CD8-positive, alpha-beta memory T cell (primary cell): ENCODE results near the gene MRPL46. TPM values are rescaled to one million over a fixed set of nuclear protein-coding genes. Genes with fewer than 3 reads are reported as not detected.

Experiments
- CTCF ChIA-PET: fragments of 350-600 bp; sonication (Branson Sonifier 250); formaldehyde crosslinking; loops from one replicate; lab custom pipeline; 2021; ENCODE audit warnings: antibody characterized with exemption; lab: Charles Lee
- POLR2A ChIA-PET: fragments of 350-600 bp; sonication (Branson Sonifier 250); formaldehyde crosslinking; loops from one replicate; lab custom pipeline; 2021; ENCODE audit warnings: antibody characterized with exemption; lab: Charles Lee
- DNase-seq, 5 donors: peaks; one replicate each; pipeline versions ENCODE4 v3.0.0 to v3.0.0-alpha.2; 2020 to 2022; ENCODE audit warnings: mixed read lengths in 1 of 5
- H3K27ac ChIP-seq: one replicate; pipeline ENCODE4 v1.7.0; 2013; ENCODE audit warnings: low read depth, mild to moderate bottlenecking, low read length, moderate library complexity
- H3K27me3 ChIP-seq: 2 replicates; pipeline ENCODE4 v1.7.0; 2013; ENCODE audit warnings: low read length, mild to moderate bottlenecking; ENCODE audit not compliant: insufficient read depth, poor library complexity, severe bottlenecking
- H3K36me3 ChIP-seq: 2 replicates; pipeline ENCODE4 v1.7.0; 2013; ENCODE audit warnings: mild to moderate bottlenecking, low read length, moderate library complexity; ENCODE audit not compliant: insufficient read depth
- H3K4me1 ChIP-seq: 2 replicates; pipeline ENCODE4 v1.7.0; 2013; ENCODE audit warnings: mild to moderate bottlenecking, low read length, moderate library complexity; ENCODE audit not compliant: insufficient read depth
- H3K4me3 ChIP-seq: 2 replicates; pipeline ENCODE4 v1.7.0; 2013; ENCODE audit warnings: mild to moderate bottlenecking, low read length
- H3K9me3 ChIP-seq: 2 replicates; pipeline ENCODE4 v1.7.0; 2013; ENCODE audit warnings: mild to moderate bottlenecking, low read length
- H3K27ac Mint-ChIP-seq, 8 donors: one replicate each; pipeline ENCODE4 v1.8.0; 2020 to 2021; ENCODE audit warnings: mixed read lengths in 8 of 8, mild to moderate bottlenecking in 6 of 8, inconsistent platforms in 3 of 8, moderate library complexity in 3 of 8
- H3K27me3 Mint-ChIP-seq, 2 donors: one replicate each; pipeline ENCODE4 v1.8.0; 2020 to 2021; ENCODE audit warnings: mixed read lengths in 2 of 2, mild to moderate bottlenecking in 1 of 2, moderate library complexity in 1 of 2
- H3K36me3 Mint-ChIP-seq, 3 donors: one replicate each; pipeline ENCODE4 v1.8.0; 2020 to 2021; ENCODE audit warnings: mixed read lengths in 3 of 3, inconsistent platforms in 1 of 3, mild to moderate bottlenecking in 1 of 3
- H3K4me1 Mint-ChIP-seq, 3 donors: one replicate each; pipeline ENCODE4 v1.8.0; 2020 to 2021; ENCODE audit warnings: mixed read lengths in 3 of 3, inconsistent platforms in 1 of 3, mild to moderate bottlenecking in 1 of 3
- H3K4me3 Mint-ChIP-seq, 7 donors: one replicate each; pipeline ENCODE4 v1.8.0; 2020 to 2021; ENCODE audit warnings: mixed read lengths in 7 of 7, mild to moderate bottlenecking in 6 of 7, moderate library complexity in 4 of 7, inconsistent platforms in 2 of 7
- H3K9me3 Mint-ChIP-seq, 5 donors: one replicate each; pipeline ENCODE4 v1.8.0; 2020 to 2022; ENCODE audit warnings: mixed read lengths in 5 of 5, mild to moderate bottlenecking in 3 of 5, moderate library complexity in 2 of 5, inconsistent platforms in 1 of 5
- polyA plus RNA-seq: library from polyadenylated mRNA; unstranded; fragments of 300-500 nt; fragmentation: Illumina TruSeq; gene quantifications from one replicate; pipeline ENCODE4 v1.2.3, GENCODE V29; 2021
- total RNA-seq, 2 experiments: library from RNA; stranded (reverse); gene quantifications; one replicate each; pipeline ENCODE4 v1.2.3, GENCODE V29; 2021

Gene MRPL46
- total and polyA plus RNA-seq, 3 experiments from 2014 or later: 48.5 to 53.6 (median 51.2) TPM

DNA sequence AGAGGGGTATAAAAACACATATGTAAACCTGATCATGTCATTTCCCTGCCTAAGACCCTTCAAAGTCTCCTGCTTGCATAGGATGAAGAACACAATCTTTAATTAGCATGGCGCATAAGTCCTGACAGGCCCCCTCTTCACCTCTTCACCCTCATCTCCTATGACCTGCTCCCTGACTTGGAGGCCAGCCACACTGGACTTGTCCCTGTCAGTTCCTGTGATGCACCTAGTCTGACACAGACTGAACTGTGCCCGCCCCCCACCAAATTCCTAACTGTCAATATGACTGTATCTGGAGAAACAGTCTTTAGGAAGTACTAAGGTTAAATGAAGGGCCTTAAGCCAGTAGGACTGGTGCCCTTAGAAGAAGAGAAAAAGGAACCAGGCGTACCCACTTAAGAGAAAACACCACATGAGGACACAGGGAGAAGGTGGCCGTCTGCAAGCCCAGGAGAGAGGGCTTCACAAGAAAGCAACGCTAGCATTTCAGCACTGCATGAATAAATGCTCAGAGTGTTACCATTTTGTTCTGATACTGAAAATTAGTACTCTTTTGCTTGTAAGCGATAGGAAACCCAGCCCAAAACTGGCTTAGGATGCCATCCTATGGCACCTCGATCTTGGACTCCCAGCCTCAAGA lies 34.0 kb downstream of the MRPL46 start:
- no peaks in the 10 kb centered on the region for H3K36me3 Mint-ChIP-seq
- H3K27me3 ChIP-seq: no peaks in the 10 kb centered on the region
- H3K4me3 Mint-ChIP-seq: no peak overlapping the region
- no peak overlapping the region for H3K27ac Mint-ChIP-seq
- ChIA-PET CTCF (no interaction called here), POLR2A (no interaction called here)
- H3K27me3 Mint-ChIP-seq: peaks cover 3 to 35% of the 10 kb centered on the region in 2 donors
- H3K9me3 Mint-ChIP-seq: no peaks in the 10 kb centered on the region
- no peaks in the 10 kb centered on the region for H3K36me3 ChIP-seq
- H3K4me1 Mint-ChIP-seq: no peaks in the 10 kb centered on the region
- no peaks in the 10 kb centered on the region for H3K4me1 ChIP-seq
- H3K4me3 ChIP-seq: no peak overlapping the region
- no peaks in the 10 kb centered on the region for H3K9me3 ChIP-seq
- no peak overlapping the region for H3K27ac ChIP-seq
- DNase-seq: no peak

DNA sequence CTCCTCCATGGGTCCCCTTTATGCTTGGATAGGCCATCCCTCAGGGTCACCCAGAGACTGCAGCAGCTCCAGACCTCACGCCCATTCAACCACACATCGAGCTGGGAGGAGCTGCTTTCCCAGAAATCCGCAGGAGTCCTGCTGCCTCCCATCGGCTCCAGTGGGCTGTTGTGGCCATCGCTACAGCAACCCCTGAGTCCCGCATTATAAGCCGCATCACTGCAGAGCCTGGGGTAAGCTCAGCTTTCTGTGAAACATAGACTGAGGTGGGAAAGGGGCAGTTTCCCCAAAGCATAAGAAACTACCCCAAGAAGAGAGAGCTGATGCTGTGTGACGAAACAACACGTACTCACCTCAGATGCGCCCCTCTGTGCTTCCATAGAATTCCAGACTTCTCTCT lies 35.7 kb downstream of the MRPL46 start:
- no peak for DNase-seq
- ChIA-PET POLR2A (no interaction called here), CTCF (no interaction called here)
- no peaks in the 10 kb centered on the region for H3K4me1 Mint-ChIP-seq
- H3K27ac Mint-ChIP-seq: no peak overlapping the region
- no peak overlapping the region for H3K4me3 Mint-ChIP-seq
- no peak overlapping the region for H3K27ac ChIP-seq
- no peak overlapping the region for H3K4me3 ChIP-seq
- H3K27me3 ChIP-seq: no peaks in the 10 kb centered on the region
- H3K27me3 Mint-ChIP-seq: peaks cover 3 to 26% of the 10 kb centered on the region in 2 donors
- H3K36me3 ChIP-seq: no peaks in the 10 kb centered on the region
- H3K4me1 ChIP-seq: no peaks in the 10 kb centered on the region
- H3K9me3 Mint-ChIP-seq: no peaks in the 10 kb centered on the region
- no peaks in the 10 kb centered on the region for H3K9me3 ChIP-seq
- H3K36me3 Mint-ChIP-seq: no peaks in the 10 kb centered on the region

DNA sequence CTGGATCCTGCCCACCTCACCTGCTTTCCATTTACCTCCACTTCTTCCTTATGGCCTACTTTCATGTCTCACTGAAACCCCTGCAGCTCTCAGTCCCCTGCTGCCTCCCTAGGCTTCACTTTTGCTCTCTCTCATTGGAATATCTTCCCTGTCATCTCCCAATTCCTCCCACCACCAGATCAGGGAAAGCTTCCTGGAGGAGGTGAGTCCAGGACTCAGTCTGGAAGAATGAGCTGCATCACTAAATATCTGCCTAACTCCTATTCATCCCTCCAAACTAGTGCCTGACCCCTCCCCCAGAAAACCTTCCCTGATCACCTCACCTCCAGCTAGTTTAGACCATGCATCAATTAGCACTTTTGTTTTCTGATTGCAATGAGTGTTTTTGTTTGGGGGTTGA lies 37.1 kb downstream of the MRPL46 start:
- ChIA-PET CTCF (no interaction called here), POLR2A (no interaction called here)
- Mint-ChIP-seq H3K4me1 (no peaks in the 10 kb centered on the region), H3K27me3 (peaks cover 3 to 30% of the 10 kb centered on the region in 2 donors), H3K36me3 (no peaks in the 10 kb centered on the region), H3K9me3 (no peaks in the 10 kb centered on the region), H3K27ac (no peak overlapping the region), H3K4me3 (no peak overlapping the region)
- DNase-seq: no peak
- Histone ChIP-seq H3K27ac (no peak overlapping the region), H3K9me3 (no peaks in the 10 kb centered on the region), H3K4me1 (no peaks in the 10 kb centered on the region), H3K27me3 (no peaks in the 10 kb centered on the region), H3K36me3 (no peaks in the 10 kb centered on the region), H3K4me3 (no peak overlapping the region)

DNA sequence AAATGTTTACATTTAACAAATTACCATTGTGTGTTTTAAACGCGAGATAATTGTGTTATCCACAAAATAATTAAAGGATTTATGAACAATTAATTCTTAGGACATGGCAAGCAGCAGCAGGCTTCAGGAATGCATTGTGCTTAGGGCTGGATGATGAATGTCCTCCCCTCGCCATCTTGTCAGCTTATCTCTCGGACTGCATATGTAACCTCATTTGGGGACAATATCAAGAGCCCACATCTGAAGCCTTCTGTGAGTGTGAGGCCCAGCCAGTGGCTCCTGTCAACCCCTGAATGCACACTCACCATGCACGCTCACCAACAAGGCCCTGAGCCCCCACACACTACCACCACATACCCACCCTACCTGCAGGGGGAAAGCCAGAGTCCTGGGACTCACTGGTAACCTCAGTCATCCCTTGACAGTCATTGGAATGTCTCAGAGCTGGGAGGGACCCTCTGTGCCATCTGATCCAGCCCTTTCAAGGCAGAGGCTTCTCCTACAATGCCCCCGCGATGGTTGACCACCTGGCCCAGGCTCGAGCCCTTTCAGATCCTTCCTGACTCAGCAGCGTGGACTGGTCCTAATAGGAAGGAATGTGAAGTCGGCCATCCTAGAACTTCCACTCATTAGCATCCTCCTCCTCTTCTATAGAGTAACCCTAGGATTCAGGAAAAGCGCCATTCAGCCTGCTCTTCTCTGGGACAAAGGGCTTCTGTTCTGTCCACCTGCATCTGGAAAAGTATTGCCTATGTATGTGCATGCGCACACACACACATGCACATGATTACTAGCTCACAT lies 38.2 kb downstream of the MRPL46 start:
- H3K27ac Mint-ChIP-seq: peak overlapping the region in 1 of 8 donors; percentile 48
- H3K4me1 ChIP-seq: no peaks in the 10 kb centered on the region
- H3K4me3 ChIP-seq: no peak overlapping the region
- no peaks in the 10 kb centered on the region for H3K36me3 ChIP-seq
- H3K9me3 ChIP-seq: no peaks in the 10 kb centered on the region
- H3K27me3 Mint-ChIP-seq: peaks cover 8 to 30% of the 10 kb centered on the region in 2 donors
- H3K4me3 Mint-ChIP-seq: no peak overlapping the region
- CTCF ChIA-PET: no interaction called here
- H3K4me1 Mint-ChIP-seq: no peaks in the 10 kb centered on the region
- POLR2A ChIA-PET: no interaction called here
- no peaks in the 10 kb centered on the region for H3K27me3 ChIP-seq
- H3K36me3 Mint-ChIP-seq: no peaks in the 10 kb centered on the region
- H3K9me3 Mint-ChIP-seq: no peaks in the 10 kb centered on the region
- no peak overlapping the region for H3K27ac ChIP-seq
- no peak for DNase-seq

DNA sequence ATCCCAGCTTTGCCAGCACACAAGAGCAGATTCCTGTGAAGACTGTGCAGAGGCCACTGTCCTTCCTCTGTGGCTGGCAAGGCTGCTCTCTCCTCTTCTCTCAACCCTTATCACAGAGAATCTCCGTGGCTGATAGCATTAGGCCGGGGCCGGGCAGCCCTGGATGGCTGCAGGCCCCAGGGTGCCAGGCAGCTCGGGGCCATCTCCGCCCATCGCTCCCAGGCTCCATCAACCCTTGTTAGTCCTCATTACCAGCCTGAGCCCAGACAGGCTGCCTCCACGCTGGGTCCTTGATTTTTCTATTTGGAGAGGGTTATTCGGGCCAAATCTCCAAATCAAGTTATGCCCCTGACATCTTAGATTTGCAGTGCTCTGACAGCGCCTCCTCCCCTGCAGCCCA lies 39.1 kb downstream of the MRPL46 start:
- Histone ChIP-seq H3K9me3 (no peaks in the 10 kb centered on the region), H3K27ac (no peak overlapping the region), H3K4me3 (no peak overlapping the region), H3K27me3 (no peaks in the 10 kb centered on the region), H3K36me3 (no peaks in the 10 kb centered on the region), H3K4me1 (no peaks in the 10 kb centered on the region)
- no peaks in the 10 kb centered on the region for H3K4me1 Mint-ChIP-seq
- no peak overlapping the region for H3K4me3 Mint-ChIP-seq
- no peak overlapping the region for H3K27ac Mint-ChIP-seq
- ChIA-PET CTCF (no interaction called here), POLR2A (no interaction called here)
- H3K36me3 Mint-ChIP-seq: no peaks in the 10 kb centered on the region
- peaks cover 8 to 32% of the 10 kb centered on the region in 2 donors for H3K27me3 Mint-ChIP-seq
- DNase-seq: no peak
- H3K9me3 Mint-ChIP-seq: no peaks in the 10 kb centered on the region

DNA sequence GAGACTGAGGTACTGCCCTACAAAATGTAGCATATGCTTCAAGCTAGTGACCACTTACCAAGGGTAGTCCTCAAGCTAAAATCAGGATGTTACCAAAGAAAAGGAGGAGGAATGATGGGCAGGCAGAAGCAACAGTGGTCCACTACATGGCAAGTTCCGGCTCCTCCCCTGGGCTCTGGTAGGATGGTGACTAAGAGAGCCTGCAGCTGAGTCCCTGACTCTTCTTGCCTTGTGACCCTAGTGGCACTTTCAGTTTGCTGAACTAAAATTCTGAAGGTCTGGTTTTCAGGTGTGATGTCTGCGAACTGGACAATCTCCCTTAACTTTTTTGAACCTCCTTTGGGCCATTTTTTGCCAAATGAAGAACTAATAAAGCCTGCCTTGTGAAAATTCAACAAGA lies 40.9 kb downstream of the MRPL46 start:
- Mint-ChIP-seq H3K9me3 (no peaks in the 10 kb centered on the region), H3K4me1 (no peaks in the 10 kb centered on the region), H3K36me3 (no peaks in the 10 kb centered on the region), H3K4me3 (no peak overlapping the region), H3K27ac (no peak overlapping the region), H3K27me3 (peaks cover 11 to 36% of the 10 kb centered on the region in 2 donors)
- no peaks in the 10 kb centered on the region for H3K9me3 ChIP-seq
- no peak for DNase-seq
- H3K27me3 ChIP-seq: no peaks in the 10 kb centered on the region
- H3K4me1 ChIP-seq: no peaks in the 10 kb centered on the region
- no peak overlapping the region for H3K4me3 ChIP-seq
- ChIA-PET POLR2A (no interaction called here), CTCF (no interaction called here)
- H3K36me3 ChIP-seq: no peaks in the 10 kb centered on the region
- H3K27ac ChIP-seq: no peak overlapping the region

DNA sequence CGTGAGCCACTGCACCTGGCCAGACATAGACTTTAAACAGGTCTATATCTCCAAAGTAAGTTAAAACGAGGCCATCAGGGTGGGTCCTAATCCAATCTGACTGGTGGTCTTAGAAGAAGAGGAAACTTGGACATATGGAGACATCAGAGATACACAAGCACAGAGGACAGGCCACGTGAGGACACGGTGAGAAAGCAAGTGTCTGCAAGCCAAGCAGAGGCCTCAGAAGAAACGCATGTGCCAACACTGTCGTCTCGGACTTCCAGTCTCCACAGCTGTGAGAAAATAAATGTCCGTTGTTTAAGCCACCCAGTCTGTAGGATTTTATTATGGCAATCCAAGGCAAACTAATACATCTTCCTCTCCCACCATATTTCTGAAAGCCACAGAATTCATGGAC lies 43.9 kb downstream of the MRPL46 start:
- no peaks in the 10 kb centered on the region for H3K9me3 ChIP-seq
- H3K27ac Mint-ChIP-seq: no peak overlapping the region
- H3K36me3 ChIP-seq: no peaks in the 10 kb centered on the region
- ChIA-PET CTCF (no interaction called here), POLR2A (no interaction called here)
- H3K4me1 ChIP-seq: no peaks in the 10 kb centered on the region
- no peak overlapping the region for H3K27ac ChIP-seq
- H3K36me3 Mint-ChIP-seq: peaks cover 0 to 2% (median 0%) of the 10 kb centered on the region in 3 donors
- H3K4me3 Mint-ChIP-seq: no peak overlapping the region
- no peaks in the 10 kb centered on the region for H3K9me3 Mint-ChIP-seq
- peaks cover 13 to 26% of the 10 kb centered on the region in 2 donors for H3K27me3 Mint-ChIP-seq
- no peak for DNase-seq
- H3K4me3 ChIP-seq: no peak overlapping the region
- no peaks in the 10 kb centered on the region for H3K4me1 Mint-ChIP-seq
- no peaks in the 10 kb centered on the region for H3K27me3 ChIP-seq

DNA sequence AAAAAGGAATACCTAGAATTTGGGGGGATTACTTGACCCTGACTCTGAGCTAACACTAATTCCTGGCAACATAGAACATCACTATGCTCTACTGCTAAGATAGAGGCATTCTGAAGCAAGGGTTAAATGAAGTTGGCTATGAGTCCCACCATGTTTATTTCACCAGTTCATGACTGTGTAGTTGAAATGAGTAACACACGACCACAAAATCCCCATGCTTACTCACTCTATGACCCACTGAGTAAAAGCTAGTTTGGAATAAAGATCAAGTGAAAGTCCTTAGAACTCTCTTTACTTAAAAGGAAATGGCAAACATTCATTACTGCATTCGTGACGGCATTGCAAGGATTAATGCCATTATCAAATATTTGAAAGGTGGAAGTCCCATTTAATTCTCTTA lies 47.4 kb downstream of the MRPL46 start:
- no peaks in the 10 kb centered on the region for H3K27me3 ChIP-seq
- ChIA-PET CTCF (no interaction called here), POLR2A (no interaction called here)
- DNase-seq: no peak
- no peak overlapping the region for H3K27ac ChIP-seq
- Mint-ChIP-seq H3K4me3 (no peak overlapping the region), H3K4me1 (no peaks in the 10 kb centered on the region), H3K27me3 (peaks cover 12 to 36% of the 10 kb centered on the region in 2 donors), H3K36me3 (peaks cover 0 to 2% (median 0%) of the 10 kb centered on the region in 3 donors), H3K9me3 (no peaks in the 10 kb centered on the region), H3K27ac (no peak overlapping the region)
- no peaks in the 10 kb centered on the region for H3K9me3 ChIP-seq
- H3K4me1 ChIP-seq: no peaks in the 10 kb centered on the region
- H3K4me3 ChIP-seq: no peak overlapping the region
- H3K36me3 ChIP-seq: no peaks in the 10 kb centered on the region
